ENCODE measurements around the gene CHRM2. TPM values are rescaled to one million over a fixed set of nuclear protein-coding genes. Genes with fewer than 3 reads are reported as not detected.
A peak's percentile ranks its signal among the peaks of the same experiment; 100 is the strongest.

CHRM2 gene
- total RNA-seq, 6 experiments from 2014 or later, result 1.1 to 4.5 (median 3.9) TPM

GRCh38 chr7:136897676-136898075 lies 29.2 kb downstream of the CHRM2 start:
- Mint-ChIP-seq H3K27ac (no peak overlapping the region), H3K36me3 (ENCODE audit: low read depth) (no peaks in the 10 kb centered on the region), H3K9me3 (no peaks in the 10 kb centered on the region; the same call in 1 of the 2 replicates), H3K4me3 (no peak overlapping the region), H3K27me3 (ENCODE audit: insufficient read depth) (no peaks in the 10 kb centered on the region; the same call in 1 of the 2 replicates), H3K4me1 (ENCODE audit: low read depth) (no peaks in the 10 kb centered on the region; the same call in 1 of the 2 replicates)
- no peak for TF ChIP-seq CTCF (IDR thresholded peaks at IDR 0.05)
- no peak for DNase-seq

GRCh38 chr7:136900005-136900404 lies 31.6 kb downstream of the CHRM2 start:
- no peak for TF ChIP-seq CTCF (IDR thresholded peaks at IDR 0.05)
- no peaks in the 10 kb centered on the region for H3K27me3 Mint-ChIP-seq (ENCODE audit: insufficient read depth)
- H3K4me3 Mint-ChIP-seq, result no peak overlapping the region
- H3K9me3 Mint-ChIP-seq, result no peaks in the 10 kb centered on the region
- H3K27ac Mint-ChIP-seq, result no peak overlapping the region
- H3K4me1 Mint-ChIP-seq (ENCODE audit: low read depth), result no peaks in the 10 kb centered on the region; the same call in 1 of the 2 replicates
- H3K36me3 Mint-ChIP-seq (ENCODE audit: low read depth), result no peaks in the 10 kb centered on the region
- no peak for DNase-seq

GRCh38 chr7:136910771-136911170 lies 42.3 kb downstream of the CHRM2 start:
- Mint-ChIP-seq H3K27me3 (ENCODE audit: insufficient read depth) (no peaks in the 10 kb centered on the region), H3K27ac (no peak overlapping the region), H3K4me1 (ENCODE audit: low read depth) (peaks cover 22% of the 10 kb centered on the region; the same call in 1 of the 2 replicates)

GRCh38 chr7:136911344-136911743 lies 42.9 kb downstream of the CHRM2 start:
- Mint-ChIP-seq H3K9me3 (no peaks in the 10 kb centered on the region), H3K27me3 (ENCODE audit: insufficient read depth) (no peaks in the 10 kb centered on the region), H3K4me1 (ENCODE audit: low read depth) (peaks cover 22% of the 10 kb centered on the region; the same call in 1 of the 2 replicates), H3K36me3 (ENCODE audit: low read depth) (no peaks in the 10 kb centered on the region), H3K27ac (no peak overlapping the region), H3K4me3 (no peak overlapping the region)
- TF ChIP-seq CTCF (IDR thresholded peaks at IDR 0.05), result peak; percentile 18; the same call in 1 of the 2 replicates
- peak; percentile 29 for DNase-seq

More at GRCh38 chr7:136910771-136911170, 42.3 kb downstream of the CHRM2 start:
- Mint-ChIP-seq H3K9me3 (no peaks in the 10 kb centered on the region), H3K36me3 (ENCODE audit: low read depth) (no peaks in the 10 kb centered on the region), H3K4me3 (no peak overlapping the region)
- TF ChIP-seq CTCF (IDR thresholded peaks at IDR 0.05), result no peak
- DNase-seq, result no peak

GRCh38 chr7:136912339-136912738 lies 43.9 kb downstream of the CHRM2 start:
- peaks cover 22% of the 10 kb centered on the region; the same call in 1 of the 2 replicates for H3K4me1 Mint-ChIP-seq (ENCODE audit: low read depth)
- no peak for DNase-seq
- no peak overlapping the region for H3K27ac Mint-ChIP-seq
- no peak for TF ChIP-seq CTCF (IDR thresholded peaks at IDR 0.05)
- H3K27me3 Mint-ChIP-seq (ENCODE audit: insufficient read depth), result no peaks in the 10 kb centered on the region
- H3K36me3 Mint-ChIP-seq (ENCODE audit: low read depth), result no peaks in the 10 kb centered on the region
- no peak overlapping the region for H3K4me3 Mint-ChIP-seq
- H3K9me3 Mint-ChIP-seq, result no peaks in the 10 kb centered on the region

GRCh38 chr7:136914016-136914415 lies 45.6 kb downstream of the CHRM2 start:
- TF ChIP-seq CTCF (IDR thresholded peaks at IDR 0.05), result no peak
- Mint-ChIP-seq H3K4me3 (no peak overlapping the region), H3K36me3 (ENCODE audit: low read depth) (no peaks in the 10 kb centered on the region), H3K9me3 (no peaks in the 10 kb centered on the region), H3K4me1 (ENCODE audit: low read depth) (peaks cover 16% of the 10 kb centered on the region; the same call in 1 of the 2 replicates), H3K27ac (no peak overlapping the region), H3K27me3 (ENCODE audit: insufficient read depth) (no peaks in the 10 kb centered on the region)
- no peak for DNase-seq

Measured in HFFc6 (cell line).